Erythroblast (primary cell): Measurements from ENCODE around the gene MED10.

ENCODE experiments used
- GATA1 ChIP-seq: IDR thresholded peaks from 2 replicates; pipeline ENCODE4 v1.6.1; 2011; ENCODE audit warnings: low read depth, mild to moderate bottlenecking, control low read depth, low read length, moderate library complexity
- POLR2A ChIP-seq: IDR thresholded peaks from 2 replicates; pipeline ENCODE4 v1.6.1; 2011; ENCODE audit warnings: mild to moderate bottlenecking, low read length

GRCh38 chr5:6354848-6355247, 23.5 kb downstream of the MED10 start:
- TF ChIP-seq POLR2A (no peak), GATA1 (no peak)
